B cell (primary cell): Measurements from ENCODE around the gene ACP6.

Experiments used
- EZH2 ChIP-seq: IDR thresholded peaks from 2 replicates; pipeline ENCODE4 v1.6.1; 2012; ENCODE audit warnings: borderline replicate concordance, low read depth, mild to moderate bottlenecking, moderate library complexity, low read length; ENCODE audit not compliant: insufficient read depth, poor library complexity, severe bottlenecking
- TF ChIP-seq, protein P1 (sequence below): fragments of 200-600 bp; IDR thresholded peaks from one replicate; pipeline ENCODE4 v1.8.0; 2022; ENCODE audit warnings: antibody characterized with exemption, mild to moderate bottlenecking

DNA sequence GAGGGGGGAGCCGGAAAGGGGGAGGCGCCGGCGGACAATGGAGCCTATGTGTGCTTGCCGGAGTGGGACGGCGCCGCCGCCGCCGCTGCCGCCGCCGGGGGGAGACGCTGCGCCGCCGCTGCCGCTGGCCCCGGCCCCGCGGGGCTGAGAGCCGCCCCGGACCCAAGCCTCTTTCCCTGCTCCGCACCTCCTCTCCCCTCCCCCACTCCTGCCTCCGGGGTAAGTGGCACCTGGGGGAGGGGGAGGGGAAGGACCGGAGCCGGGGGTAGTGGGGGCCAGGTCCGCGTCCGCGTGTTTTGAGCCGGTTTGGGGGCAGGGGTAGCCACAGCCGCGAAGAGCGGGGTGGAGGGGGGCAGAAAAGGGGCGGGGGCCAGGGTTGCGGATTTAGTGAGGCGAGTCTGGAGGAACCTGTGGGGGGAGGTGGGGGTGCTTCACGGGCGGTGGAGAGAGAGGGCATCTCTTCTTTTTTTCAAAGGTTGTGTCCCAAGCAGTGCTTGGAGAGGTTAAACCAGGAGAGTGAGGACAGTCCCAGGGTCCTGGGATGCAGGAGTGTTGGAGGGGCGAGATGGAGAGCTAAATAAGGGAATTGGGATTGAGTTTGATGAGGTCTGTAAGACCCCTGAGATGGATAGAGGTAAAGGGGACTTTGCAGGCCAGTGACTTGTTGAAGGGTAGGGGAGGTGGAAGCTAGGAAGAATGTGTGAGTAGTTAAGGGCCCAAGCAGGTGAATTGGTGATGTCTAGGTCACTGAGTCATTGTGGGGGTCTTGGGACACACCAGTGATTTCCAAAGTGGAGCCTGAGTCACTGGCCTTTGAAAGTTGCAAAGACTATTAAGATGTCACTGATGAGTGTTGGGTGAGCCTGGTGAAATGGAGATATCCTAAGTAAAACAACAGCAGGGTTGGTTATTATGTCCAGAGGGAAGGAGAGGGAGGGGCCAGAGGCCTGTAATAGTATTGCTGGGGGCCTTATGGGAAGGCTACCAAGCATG lies 69.9 kb downstream of the ACP6 start:
- TF ChIP-seq, protein P1, sequence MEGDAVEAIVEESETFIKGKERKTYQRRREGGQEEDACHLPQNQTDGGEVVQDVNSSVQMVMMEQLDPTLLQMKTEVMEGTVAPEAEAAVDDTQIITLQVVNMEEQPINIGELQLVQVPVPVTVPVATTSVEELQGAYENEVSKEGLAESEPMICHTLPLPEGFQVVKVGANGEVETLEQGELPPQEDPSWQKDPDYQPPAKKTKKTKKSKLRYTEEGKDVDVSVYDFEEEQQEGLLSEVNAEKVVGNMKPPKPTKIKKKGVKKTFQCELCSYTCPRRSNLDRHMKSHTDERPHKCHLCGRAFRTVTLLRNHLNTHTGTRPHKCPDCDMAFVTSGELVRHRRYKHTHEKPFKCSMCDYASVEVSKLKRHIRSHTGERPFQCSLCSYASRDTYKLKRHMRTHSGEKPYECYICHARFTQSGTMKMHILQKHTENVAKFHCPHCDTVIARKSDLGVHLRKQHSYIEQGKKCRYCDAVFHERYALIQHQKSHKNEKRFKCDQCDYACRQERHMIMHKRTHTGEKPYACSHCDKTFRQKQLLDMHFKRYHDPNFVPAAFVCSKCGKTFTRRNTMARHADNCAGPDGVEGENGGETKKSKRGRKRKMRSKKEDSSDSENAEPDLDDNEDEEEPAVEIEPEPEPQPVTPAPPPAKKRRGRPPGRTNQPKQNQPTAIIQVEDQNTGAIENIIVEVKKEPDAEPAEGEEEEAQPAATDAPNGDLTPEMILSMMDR, result no peak
- TF ChIP-seq EZH2, result no peak
